ENCODE data around the gene CDHR3.
A peak's percentile ranks its signal among the peaks of the same experiment; 100 is the strongest.
"Not testable (repeated sequence)": the region's sequence is repeated elsewhere in the genome, so short reads cannot be mapped to it uniquely, and the experiment has no call there.

Gene CDHR3, protein sequence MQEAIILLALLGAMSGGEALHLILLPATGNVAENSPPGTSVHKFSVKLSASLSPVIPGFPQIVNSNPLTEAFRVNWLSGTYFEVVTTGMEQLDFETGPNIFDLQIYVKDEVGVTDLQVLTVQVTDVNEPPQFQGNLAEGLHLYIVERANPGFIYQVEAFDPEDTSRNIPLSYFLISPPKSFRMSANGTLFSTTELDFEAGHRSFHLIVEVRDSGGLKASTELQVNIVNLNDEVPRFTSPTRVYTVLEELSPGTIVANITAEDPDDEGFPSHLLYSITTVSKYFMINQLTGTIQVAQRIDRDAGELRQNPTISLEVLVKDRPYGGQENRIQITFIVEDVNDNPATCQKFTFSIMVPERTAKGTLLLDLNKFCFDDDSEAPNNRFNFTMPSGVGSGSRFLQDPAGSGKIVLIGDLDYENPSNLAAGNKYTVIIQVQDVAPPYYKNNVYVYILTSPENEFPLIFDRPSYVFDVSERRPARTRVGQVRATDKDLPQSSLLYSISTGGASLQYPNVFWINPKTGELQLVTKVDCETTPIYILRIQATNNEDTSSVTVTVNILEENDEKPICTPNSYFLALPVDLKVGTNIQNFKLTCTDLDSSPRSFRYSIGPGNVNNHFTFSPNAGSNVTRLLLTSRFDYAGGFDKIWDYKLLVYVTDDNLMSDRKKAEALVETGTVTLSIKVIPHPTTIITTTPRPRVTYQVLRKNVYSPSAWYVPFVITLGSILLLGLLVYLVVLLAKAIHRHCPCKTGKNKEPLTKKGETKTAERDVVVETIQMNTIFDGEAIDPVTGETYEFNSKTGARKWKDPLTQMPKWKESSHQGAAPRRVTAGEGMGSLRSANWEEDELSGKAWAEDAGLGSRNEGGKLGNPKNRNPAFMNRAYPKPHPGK

DNA sequence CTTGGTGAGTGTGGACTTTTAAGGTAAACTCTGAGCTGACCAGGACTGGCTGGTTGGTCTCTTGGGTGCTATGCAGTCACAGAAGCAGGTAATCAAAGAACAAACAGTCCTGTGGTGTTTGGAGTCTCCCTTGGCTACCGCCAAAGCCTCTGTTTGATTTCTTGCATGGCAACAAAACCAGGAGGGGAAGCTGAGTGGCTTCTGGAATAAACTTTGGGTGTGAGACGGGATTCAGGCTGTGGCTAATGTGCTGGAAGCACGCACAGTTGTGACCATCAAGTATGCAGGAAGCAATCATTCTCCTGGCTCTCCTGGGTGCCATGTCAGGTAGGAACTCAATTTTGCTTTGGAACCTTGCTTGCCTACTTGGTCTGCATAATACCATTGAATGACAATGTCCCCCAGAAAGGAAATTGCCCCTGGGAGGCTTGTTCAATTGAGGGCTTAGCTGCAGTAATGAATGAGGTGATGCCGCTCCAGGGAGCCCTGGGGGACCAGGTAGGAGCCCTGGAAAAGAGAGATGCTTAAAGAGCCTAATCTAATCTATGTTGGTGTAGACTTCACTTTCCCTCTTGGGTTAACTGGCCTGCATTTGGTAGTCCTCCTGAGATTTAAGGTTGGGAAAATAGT, at the start of gene CDHR3:
CDHR3 (plus strand) TSS at position 227 of the 630 bp plus-strand sequence; CDS start at position 282, 55 bp downstream.
- no peak for DNase-seq

DNA sequence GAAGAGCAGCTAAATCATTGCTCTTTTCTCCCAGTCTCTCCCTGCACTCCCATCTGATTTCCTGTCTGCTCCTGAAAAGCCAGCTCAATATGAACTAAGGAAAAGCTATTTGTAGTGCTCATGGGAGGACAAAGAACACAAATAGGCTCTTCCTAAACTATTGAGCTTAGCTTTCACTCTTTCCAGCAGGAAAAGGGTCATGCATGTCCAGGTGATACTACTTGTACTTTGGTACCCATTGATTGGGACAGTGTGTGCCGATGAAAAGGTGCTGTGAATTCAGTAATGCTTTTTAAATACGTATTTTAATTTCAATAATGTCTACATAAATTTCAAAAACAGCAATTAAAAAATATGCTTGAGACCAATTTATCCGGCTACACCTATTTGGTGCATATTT, 49.1 kb upstream of the CDHR3 start:
- DNase-seq = no peak

DNA sequence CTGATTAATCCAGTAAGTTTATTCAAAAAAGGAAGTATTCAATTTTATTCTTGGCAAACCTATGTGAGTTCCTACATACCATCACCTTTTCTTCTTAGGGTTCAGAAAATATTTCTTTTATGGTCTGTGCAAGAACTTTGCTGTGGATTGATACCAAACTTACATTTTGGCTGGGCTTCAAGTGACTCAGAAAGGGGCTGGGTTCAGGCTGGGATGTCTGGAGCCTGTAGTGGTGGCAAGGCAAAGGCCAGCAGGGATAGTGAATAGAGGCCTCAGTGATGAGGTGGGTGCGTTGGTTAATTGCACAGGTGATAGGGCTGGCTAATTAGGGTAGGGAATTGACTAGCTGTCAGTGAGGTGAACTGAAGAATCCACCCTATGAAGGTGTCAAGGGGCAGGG, 46.5 kb upstream of the CDHR3 start:
- no peak for DNase-seq

DNA sequence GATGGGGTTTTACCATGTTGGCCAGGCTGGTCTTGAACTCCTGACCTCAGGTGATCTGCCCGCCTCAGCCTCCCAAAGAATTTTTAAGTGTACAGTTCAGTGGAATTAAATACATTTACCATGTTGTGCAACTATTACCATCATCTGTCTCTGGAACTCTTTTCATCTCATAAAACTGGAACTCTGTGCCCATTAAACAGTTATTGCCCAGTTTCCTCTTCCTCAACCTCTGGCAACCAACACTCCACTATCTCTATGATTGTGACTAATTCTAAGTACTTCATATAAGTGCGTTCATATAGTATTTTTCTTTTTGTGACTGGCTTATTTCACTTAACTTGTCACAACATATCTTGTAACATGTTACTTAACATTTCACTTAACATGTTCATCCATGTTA, 45.4 kb upstream of the CDHR3 start:
- no peak for DNase-seq

DNA sequence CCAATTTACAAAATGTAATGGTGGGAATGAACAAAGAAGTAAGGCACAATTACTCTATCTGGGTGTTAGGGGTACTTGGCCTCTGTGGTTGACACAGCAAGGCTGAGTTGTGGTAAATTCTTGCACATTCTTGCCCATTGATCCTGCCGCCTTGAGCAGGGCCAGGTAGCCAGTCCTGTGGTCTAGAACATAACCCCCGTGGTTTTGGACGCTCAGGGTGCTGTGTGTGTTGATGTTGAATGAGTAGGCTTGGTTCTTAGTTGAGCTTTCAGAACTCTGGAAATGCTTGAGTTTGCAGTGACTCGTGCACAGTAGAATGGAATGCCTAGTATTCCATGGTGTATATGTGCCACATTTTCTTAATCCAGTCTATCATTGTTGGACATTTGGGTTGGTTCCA, 42.3 kb upstream of the CDHR3 start:
- DNase-seq = no peak

DNA sequence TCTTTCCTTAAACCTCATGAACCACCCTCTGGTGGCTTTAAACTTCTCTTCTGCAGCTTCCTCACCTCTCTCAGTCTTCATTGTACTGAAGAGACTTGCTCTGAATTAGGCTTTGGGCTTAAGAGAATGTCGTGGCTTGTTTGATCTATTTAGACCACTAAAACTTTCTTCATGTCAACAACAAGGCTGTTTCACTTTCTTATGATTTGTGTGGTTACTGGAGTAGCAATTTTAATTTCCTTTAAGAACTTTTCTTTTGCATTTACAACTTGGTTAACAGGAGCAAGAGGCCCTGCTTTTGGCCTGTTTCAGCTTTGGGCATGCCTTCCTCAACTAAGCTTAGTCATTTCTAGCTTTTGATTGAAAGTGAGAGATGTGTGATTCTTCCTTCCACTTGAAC, 38.1 kb upstream of the CDHR3 start:
- DNase-seq = peak; percentile 86

DNA sequence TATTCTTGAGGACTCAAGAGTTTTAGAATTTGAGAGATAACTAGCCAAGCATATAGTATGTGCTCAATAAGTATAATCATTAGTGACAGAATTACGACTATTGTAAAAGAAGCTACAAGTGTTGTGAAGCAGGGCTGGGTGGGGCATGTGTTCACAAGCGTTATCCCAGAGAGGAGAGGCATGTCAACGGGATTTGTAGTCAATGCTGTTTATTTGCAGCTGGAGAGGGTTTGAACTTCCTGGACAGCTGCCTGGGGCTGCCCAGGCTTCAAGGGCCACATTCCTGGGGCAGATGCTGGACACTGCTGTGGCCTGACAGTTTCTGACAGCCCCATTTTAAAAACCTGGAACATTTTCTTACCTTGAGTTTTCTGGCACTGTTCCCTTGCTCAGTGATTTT, 36.9 kb upstream of the CDHR3 start:
- DNase-seq = no peak

DNA sequence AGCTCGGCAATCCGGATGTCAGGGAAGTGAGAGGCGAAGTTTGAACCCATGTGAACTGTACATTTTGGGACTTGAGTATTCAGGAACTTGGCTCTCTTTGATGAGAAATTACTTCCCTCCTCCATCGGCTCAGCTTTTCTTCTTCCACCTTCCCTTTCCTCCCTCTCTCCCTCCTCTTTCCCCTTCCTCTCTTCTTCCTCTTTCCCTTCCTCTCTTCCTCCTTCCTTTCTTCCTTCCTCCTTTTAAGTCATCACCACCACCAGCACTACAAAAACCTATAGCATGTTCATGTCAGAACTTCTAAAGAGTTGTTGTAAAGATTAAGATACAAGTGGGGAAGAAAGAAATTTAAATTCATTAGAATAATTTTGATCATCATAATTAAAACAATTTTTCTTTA, 31.9 kb upstream of the CDHR3 start:
- DNase-seq = no peak

DNA sequence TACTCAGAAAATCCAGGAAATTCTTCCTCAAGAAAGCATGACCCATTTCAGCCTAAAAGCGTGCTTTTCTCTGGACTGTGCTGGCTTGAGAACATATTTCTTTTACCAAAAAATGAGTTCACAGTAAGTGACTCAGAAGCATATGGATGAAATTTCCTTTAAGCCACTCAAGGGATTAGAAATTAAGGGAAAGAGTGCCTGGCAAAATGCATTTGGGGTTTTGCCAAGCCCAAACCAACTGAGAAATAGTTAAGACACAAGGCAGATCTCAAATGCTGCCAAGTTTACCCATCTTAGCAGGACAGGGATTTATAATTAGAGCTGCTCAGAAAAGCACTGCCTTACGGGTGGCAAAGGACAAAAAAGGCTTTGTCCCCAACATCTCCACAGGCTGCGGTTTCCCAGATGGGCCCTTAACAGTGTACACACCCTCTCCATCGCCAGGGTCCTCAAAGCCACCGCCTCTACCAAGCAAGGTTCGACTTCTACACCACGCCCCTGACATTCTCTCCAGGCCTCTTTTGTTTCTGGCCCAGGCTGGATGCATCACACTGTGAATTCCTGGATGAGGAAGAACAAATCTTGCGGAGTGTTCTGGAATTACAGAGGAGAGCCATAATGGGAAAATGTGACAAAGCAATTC, 30.1 kb upstream of the CDHR3 start:
- DNase-seq = no peak

DNA sequence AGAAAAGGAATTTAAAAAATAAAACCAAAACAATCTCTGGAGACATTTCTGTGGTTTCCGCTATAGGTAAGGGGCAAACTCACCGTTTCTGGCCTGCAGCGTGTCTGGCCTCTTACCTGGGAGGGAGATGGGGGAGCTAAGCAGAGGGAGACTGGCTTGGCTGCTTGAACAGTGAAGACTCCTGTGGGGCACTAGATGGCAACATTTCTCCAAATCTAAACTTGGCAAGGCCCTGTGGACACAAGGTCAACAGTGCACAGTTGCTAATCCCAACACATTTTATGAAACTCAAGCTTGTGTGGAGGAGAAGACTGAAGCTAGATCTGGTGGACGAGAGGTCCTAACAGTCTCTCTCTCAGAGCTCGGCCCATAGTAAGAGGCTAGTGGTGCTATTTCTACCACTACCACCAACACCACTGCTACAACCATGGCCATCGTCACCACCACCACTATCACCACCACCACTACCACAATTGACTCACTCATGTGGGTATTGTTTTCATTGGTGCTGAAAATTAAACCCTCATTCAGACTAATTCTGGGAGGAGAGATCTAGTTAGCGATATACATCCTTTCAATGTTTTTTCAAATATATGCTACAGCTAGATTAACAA, 28.4 kb upstream of the CDHR3 start:
- DNase-seq = peak; percentile 2

DNA sequence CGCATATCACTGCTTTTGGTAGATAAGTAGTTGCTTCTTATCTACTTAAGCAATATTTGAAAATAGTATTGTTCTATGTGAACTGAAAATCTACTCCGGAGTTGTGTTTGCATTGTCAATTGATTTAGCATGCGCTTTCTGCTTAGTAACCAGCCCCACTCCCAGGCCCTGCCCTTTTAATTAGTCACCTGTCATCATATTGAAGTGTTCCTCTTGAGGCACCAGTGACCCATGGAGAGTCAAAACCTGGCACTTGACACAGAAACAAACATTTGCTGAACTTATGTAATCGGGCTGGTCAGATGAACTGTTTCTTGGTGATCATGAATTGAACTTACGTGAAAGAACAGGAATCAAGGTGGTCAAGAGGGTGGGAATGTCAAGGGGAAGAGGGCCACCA, 27.8 kb upstream of the CDHR3 start:
- DNase-seq = no peak

DNA sequence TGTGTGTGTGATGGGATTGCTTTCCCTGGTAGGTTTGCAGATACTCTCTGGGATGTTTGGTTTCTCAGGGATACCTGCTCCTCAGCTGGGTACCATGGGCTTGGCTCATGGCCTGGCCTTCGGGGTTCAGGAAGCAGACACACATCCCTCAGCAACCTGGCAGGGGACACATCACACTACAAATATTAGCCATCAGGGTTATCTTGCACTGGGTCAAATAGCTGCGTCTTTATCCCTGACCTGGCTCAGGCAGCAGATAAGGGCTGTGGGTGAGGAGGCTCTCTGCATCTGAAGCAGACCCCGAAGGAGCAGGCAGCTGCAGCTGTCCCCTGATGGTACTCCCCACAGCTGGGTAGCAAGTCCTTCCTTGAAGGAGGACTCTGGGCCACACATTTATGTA, 25.7 kb upstream of the CDHR3 start:
- no peak for DNase-seq

DNA sequence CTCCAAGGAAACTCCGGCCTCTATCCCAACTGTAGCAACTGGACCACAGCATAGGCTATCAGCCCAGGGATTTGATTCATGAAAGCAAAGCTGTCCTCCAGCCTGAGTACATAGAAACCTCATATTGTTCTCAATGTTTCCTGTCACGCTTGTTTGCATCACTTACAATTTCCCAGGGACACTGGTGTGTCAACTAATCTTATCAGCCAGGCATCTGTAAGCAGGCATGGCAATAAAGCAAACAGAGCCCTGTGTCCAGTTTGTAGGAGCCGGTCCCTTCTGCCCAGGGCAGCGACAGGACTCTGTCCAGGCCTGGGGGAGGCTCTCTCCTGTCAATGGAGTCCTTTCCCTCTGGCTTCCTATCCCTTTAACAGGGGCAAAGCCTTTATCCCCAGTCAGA, 23.0 kb upstream of the CDHR3 start:
- DNase-seq = no peak

DNA sequence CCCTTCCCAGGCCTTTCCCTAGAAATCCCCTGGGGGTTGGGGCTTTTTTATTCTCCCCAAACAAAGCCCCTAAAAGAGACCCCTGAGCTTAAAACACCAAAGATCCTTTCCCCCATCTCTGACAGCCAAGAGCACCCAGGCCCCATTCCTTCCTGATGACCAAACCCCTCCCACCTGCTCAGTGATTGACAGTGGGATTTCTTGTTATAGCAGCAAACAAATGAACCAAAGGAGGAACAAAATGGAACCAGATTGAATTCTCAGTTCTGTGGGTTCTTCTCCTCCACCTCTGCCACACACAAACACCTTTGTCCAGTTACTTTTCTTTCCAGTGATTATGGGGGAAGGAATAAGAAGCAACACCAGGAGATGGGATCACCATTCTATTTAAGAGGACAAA, 21.5 kb upstream of the CDHR3 start:
- no peak for DNase-seq

DNA sequence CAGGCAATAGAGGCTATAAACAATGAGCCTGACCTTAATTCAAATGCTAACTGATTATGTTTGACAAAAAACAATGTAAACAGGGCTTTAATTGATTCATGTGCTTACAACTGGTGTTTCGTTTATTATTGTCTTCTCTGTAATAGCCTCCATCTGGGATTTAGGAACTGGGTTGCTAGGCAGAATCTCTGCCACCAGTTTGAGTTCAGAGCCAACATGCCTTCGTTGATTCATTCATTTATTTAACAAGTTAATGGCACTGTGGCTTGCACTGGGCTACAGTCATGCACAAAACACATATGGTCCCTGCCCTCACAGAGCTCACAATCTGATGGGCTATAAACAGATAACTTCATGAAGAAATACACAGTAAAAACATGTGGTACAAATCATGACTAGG, 19.6 kb upstream of the CDHR3 start:
- no peak for DNase-seq

DNA sequence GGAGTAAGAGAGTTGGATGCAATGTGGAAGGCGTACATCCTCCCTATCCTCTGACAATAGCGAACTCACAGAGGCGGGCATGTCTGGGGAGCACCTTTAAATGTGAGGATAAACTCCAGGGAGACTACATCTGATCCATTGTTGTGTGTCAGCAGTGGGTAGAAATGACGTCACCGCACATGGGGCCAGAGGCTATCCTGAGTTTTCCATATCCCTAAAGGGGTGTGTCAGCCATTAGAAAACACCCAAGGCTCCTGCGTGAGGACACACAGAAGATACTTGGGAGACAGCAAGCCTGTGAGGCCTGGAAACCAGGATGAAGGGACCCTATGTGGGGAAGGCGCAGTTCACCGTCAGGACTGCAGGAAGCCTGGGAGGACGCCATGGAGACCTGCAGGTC, 17.2 kb upstream of the CDHR3 start:
- no peak for DNase-seq

DNA sequence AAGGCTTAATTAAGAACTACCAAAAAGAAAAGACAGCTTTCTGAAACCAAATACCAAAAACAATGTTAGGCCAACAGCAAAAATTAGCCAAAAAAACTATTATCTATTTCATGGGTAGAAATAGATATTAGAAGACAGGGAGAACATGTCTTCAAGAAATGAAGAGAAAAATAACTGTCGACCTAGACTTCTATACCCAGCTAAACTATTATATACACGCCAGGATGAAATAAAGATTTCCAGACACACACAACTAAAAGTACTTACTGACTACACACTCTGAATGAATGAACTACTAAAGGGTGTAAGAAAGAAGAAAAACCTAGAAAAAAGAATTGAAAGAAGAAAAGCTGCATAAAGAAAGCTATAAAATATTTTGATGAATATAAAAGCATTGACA, 11.5 kb upstream of the CDHR3 start:
- no peak for DNase-seq

DNA sequence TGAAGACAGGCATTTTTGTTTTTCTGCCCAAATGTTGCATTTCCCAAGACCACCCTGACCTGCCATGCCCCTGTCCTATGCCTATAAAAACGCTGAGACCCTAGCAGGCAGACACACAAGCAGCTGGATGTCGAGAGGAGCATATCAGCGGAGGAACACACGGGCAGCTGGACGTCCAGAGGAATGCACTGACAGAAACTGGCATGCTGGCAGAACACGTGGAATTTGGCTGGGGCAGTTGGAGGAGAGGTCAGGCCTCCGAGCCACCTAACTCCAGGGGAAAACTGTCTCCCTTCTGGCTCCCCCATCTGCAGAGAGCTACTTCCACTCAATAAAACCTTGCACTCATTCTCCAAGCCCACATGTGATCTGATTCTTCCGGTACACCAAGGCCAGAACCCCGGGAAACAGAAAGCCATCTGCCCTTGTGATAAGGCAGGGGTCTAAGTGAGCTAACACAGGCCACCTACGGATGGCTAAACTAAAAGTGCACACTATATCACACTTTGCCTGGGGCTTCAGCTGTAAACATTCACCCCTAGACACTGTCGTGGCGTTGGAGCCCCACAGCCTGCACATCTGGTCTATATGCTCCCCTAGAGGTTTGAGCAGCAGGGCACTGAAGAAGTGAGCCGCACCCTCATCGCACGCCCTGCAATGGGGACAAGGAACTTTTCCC, 10.0 kb upstream of the CDHR3 start:
- DNase-seq = no peak

DNA sequence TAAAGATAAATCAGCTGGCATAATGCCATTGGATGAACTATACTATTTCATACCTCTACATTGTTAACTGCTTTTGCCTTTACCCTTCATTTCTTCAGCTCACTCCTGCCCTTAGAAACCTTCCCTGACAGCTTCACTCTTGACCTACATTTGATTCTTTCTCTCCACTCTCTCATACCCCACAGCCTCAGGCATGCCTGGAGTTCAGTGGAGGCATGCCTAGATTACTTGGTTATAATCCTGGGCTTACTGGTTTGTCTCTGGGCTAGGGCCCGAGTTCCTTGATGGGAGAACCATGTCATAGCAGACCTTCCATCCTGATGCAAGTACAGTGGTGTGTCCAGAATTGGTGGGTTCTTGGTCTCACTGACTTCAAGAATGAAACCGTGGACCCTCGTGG, 8.4 kb upstream of the CDHR3 start:
- no peak for DNase-seq

DNA sequence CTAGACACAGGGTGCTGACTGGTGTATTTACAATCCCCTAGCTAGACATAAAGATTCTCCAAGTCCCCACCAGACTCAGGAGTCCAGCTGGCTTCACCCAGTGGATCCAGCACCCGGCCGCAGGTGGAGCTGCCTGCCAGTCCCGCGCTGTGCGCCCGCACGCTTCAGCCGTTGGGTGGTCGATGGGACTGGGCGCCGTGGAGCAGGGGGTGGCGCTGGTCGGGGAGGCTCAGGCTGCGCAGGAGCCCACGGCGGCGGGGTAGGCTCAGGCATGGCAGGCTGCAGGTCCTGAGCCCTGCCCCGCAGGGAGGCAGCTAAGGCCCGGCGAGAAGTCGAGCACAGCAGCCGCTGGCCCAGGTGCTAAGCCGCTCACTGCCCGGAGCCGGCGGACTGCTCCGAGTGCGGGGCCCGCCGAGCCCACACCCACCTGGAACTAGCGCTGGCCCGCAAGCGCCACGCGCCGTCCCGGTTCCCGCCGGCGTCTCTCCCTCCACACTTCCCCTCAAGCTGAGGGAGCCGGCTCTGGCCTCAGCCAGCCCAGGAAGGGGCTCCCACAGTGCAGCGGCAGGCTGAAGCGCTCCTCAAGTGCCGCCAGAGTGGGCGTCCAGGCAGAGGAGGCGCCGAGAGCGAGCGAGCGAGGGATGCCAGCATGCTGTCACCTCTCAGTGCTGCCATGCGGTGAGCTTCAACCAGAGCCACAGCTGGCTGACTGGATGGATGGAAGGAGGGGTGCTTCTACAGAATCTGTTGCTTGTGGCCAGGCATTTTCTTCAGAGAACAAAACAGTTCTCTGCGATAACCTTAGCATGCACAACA, 7.2 kb upstream of the CDHR3 start:
- not testable (repeated sequence) for DNase-seq

DNA sequence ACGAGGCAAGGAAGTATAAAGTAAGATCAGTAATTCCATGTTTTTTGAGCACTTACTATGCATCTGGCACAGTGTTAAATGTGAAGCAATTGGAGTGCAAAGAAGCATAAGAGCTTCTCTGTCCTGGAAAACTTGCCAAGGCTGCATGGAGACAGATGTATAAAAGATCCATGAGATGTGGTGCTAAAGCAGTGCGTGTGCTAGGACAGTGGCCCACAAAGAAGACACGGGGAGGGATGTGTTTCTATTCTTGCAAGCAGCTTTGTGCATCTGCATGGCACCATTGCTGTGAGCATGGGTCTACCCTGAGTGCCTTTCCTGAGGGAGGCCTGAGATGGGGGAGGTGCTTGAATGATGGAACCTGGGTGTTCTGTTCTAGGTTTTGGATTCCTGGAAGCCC, 5.1 kb upstream of the CDHR3 start:
- no peak for DNase-seq

Measured in activated CD4-positive, alpha-beta T cell treated with anti-CD3 and anti-CD28 coated beads, Interleukin-2, amount 50 U/mL, for 16 hours (primary cell).